NCI-H510A (cell line): ENCODE results near the gene CHST7.

Source experiments
- DNase-seq: peaks from one replicate; lab custom pipeline; 2025; lab: John Stamatoyannopoulos, UW

The CHST7 gene

DNA sequence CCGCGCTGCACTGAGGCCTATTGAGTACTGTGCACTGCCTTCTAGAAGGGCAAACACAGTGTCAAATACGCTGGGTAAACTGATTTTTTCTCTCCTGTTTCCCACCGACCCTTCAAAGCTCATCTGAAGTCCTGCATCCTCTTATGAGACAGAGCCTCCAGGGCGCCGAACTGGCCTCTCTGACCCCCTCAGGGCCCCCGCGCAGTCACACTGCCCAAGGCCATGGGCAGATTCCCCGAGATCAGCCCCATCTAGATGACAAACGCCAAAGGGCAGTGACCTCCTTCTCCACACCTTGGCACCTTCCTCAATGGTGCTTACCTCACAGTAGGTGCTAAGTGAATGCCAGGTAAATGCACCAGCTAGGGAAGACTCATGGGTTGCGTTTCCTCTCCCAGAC is 34.4 kb downstream of the CHST7 start:
- no peak for DNase-seq

DNA sequence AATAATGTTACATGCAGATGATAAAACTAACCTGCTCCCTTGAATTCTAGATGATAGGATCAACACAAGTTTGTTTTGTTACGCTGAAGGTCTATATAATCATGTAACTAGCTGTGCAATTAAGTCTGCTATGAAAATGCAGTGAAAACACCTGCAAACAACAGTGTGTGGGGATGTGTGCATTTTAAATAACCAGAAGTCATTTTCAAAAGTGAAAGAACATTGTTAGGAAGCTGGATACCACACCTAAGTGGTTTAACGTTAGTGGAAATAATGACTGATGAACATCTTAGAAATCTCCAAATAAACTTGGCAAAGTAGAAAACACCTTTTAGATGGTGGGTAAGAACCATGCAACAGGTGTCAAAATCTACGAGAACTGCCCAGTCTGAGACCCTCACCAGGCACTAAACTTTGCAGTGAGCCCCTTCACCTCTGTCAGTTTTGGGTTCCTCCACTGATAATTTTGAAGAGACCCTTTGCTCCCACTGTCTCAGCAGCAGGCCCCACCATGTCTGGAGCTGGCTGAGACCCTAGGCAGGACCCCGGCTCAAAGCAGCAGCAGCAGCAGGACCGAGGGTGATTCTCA is 36.6 kb downstream of the CHST7 start:
- DNase-seq: no peak

DNA sequence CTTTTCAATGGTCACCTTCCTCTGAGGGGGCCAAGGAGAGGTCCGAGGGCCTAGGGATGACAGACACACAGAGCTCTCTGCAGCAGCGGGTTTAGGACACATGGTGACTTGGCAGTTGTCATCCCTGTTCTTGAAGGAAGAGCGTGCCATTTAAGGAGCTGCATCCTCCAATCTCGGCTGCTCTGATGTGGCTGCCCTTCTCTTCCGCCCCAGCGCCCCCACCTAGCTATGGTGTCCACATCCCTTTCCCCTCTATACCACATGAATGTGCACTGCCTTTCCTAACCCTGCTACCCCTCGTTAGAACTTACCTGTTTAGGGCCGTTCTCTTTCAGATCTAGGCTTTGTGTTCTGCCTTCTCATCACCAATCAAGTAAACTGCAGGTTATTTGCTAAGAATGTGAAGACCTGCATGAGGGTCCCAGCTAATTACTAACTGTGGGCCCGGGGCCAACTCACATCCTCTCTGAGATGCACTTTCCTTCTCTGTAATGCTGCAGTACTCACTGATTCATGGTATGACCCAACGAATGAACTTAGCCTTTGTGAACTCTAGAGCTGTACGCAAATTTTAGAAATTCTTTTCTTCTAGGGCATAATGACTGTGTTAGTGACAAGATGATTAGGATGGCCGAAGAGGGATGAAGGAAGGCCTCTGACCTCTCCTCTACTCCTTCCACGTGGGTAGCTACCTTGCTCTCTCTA is 38.2 kb downstream of the CHST7 start:
- no peak for DNase-seq

DNA sequence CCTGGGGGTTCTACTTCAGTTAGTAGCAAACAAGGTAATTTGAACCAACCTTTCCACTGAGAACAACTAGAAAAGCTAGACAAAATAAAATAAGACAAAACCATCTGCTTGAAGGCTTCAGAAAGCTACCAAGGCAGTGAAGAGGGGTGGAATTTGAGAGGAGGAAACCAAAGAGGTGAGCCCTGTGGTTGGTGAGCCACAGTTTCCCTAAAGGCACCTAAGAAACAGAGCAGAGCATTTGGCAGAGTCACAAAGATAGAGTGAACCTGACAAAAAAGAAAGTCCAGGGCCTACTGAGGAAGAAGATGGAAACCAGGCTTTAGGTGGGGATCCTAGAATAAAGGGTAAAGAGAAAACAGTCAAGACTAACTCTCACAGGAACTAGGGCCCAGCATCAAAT is 44.3 kb downstream of the CHST7 start:
- no peak for DNase-seq

DNA sequence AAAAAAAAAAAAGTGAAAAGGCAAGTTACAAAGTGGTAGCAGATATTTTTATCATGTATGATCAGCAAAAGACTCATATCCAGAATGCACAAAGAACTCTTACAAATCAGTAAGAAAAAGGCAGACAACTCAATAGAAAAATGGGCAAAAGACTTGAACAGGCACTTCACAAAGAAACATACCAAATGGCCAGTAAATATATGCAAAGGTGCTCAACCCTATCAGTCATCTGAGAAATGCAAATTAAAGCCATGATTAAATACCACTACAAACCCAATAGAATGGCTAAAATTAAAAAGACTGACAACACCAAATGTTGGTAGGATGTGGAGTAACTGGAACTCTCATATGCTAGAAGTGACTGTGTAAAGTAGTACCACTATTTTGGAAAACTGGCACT is 45.4 kb downstream of the CHST7 start:
- no peak for DNase-seq

DNA sequence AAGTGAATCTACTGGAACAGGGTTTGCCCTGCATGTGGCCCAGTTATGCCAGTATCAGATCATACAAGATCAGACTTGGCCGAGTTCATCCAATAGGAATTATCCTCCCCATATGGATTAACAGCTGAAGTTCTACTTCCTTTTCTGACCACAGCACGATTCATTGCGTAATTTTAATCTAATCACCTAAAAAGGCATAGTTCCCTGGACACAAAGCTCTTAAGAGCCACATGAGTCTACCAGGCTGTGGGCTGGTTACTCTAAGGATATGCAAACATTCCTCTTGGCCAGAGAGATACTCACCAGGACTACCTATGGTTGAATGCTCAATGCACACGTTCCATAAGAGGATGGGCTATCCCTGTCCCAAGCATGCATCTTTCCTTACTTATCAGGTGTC is 46.9 kb downstream of the CHST7 start:
- no peak for DNase-seq

DNA sequence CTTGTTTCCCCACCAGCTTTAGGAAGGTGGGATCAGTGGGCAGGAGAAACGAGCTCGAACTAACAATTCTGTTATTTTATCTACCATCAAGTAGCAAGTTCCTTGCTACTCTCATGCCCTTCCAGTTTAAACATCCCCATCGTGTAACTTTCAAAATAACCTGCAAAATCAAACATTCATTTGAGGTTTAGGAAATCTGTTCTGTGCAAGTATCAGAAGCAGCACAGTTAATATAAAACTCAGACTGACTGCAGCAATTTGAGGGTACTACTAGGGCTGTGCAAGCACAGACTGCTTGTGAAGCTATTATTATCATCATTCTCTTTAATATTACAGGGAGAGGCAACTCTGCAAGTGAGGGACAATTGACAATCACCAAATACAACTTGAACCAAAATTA is 48.0 kb downstream of the CHST7 start:
- no peak for DNase-seq

DNA sequence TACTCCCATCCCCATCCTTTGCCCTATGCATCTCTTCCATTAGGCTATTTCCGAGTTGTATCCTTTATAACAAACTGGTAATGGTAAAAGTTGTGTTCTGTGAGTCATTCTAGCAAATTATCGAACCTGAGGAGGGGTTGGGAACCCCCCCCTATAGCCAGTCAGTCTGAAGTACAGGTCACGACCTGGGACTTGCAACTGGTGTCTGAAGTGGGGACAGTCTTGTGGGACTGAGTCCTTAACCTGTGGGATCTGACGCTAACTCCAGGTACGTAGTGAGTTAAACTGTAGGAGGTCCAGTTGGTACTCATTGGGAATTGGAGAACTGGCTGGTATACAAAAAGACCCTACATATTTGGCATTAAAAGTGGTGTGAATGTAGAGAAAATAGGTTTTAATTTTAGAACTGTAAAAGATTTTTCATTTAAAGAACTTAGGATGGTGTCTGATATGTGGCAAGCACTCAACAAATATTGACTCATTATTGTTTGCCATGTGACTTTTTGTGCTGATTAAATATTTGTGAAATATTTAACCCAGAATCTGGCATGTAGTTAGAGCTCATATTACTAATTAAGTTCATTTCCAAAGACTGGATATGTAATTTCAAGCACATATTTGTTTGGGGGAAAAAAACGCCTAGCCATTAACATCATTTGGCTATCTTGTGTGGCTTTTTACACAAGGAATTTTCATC is 50.7 kb downstream of the CHST7 start:
- no peak for DNase-seq

DNA sequence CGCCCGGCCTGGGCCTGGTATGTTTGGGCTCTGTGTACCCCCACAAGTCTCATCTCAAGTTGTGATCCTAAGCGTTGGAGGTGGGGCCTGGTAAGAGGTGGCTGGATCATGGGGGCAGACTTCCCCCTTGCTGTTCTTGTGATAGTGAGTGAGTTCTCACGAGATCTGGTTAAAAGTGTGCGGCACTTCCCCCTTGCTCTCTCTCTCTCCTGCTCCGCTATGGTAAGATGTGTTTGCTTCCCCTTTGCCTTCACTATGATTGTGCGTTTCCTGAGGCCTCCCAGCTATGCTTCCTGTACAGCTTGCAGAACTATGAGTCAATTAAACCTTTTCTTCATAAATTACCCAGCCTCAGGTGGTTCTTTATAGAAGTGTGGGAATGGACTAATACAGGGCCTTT is 53.0 kb downstream of the CHST7 start:
- no peak for DNase-seq

DNA sequence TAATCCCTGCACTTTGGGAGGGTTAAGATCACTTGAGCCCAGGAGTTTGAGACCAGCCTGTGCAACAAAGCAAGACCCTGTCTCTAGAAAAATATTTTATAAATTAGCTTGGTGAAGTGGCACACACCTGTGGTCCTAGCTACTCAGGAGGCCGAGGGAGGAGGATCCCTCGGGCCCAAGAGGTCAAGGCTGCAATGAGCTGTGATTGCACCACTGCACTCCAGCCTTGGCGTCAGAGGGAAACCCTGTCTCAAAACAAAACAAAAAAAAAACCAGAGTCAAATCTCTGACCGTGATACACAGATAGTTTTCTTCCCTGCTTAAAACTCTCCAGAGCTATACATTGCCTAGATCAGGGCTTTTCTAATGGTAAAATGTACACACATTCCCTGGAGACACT is 53.5 kb downstream of the CHST7 start:
- DNase-seq: no peak

DNA sequence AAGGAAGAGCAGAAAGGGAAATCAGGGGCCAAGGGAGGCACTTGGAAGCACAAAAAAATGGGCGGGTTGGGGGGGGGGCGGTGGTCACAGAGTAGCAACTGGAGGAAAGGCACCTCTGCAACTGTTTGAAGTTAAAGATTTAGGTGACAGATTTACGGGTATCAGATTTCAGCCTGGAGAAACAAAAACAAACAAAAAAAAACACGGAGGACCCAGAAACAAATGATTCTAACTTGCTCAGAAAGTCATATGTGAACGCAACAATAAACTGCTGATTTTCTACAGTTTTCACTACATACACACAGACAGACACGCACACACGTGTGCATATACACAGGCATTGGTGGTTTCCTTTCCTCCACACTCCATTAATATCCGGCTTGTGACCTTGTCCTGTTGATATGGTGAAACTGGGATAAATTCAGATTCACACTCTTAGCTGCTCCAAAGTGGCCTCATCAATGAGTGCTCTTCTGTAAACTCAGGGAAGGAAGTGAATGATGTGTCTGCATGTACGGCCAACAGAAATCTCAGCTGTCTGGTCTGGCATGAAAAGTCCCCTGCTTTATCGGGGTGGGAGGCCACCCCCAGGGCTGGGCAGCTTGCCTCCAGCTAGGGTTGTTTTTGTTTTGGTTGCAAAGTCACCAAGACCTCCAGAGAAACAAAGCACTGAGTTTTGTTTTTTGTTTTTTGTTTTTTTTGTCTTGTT is 54.3 kb downstream of the CHST7 start:
- no peak for DNase-seq

DNA sequence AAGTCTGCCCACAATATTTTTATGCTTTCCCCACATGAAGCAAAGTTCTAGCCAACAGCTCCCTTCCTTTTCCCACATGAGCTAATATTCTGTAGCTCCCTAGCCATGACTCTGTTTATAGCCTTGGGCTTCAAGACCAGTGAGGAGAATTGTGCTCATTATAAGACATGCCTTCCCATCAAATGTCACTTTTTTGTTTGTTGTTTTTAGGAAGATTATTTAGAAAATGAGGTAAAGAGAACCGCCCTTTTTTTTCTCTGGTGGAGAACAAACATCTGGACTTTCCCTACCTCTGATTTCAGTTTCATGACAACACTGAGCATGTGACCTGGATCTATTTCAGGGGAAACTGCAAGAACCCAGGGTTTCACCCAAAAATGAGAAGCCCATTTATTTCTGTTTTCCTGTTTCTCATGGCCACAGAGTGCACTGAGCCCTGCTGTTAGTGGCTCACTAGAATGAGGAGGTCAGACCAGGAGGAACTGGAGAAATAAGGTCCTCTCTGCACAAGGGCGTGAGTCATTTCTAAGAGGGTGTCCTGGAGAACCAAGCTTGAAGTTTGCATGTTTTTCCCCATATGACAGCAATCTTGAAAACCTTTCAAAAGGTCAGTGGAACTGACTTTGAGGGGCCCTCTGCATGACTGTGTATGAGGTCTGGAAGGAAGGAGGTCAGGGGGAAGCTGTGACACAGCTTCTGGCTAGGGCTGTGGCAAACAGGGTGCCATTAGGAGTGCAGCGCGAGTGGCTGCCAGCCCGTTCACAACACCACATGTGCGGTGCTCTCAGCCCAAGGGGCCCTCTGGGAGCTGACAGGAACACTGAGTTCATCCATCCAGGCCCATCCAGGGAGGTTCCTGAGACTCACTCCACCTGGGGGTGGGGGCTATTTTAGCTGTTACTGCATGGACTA is 55.2 kb downstream of the CHST7 start:
- DNase-seq: no peak

DNA sequence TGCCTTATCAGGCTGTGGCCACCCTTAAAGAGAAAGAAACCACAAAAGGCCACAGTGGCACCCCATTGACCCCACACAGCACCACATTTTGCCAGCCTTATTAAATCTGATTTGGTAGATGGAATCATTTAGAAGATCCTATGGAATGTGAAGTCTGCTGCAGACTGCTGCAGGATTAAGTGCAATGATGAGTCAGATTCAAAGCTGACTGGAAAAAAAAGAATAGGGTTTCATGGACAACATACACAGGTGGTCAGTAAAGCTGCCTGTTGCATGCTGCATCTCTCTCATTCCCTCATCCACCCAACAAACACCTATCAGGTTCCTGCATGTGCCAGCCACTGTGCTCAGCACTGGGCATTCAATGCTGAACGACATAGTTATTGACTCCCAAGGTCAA is 56.6 kb downstream of the CHST7 start:
- no peak for DNase-seq

DNA sequence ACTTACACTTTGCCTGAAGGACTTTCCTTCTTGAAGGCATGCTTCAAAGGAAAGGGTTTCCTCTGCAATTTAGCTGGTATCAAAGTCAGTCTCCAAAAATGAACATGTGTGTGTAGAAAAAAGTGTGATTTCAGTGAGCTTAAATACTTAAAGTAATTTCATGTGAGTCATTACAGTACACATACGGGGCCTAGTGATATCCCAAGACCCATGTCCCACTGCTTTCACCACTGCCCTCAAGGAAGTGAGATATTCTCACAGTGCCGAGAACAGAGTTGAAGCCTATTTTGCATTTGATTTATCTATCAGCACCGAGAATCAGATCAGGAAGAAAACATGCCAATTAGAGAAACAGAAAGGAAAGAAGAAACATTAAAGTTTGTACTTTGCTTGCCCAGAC is 61.0 kb downstream of the CHST7 start:
- DNase-seq: no peak

DNA sequence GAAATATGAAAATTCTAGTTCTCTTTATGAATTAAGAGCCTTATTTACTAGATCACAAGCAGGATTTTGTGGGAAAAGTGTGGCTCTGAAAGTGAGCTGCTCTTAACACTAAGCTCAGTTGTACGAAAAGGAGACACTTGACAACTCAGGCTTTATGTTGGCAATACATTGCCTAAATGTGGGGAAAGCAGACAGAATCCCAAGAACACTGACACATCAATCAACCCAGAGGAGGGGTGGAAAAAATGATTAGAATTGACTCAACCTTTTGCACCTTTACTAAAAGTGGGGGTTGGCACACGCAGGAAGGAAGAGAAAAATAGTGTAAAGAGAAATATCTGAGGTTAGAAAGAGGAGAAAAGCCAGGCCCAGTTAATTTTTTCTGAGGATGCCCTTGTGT is 61.6 kb downstream of the CHST7 start:
- no peak for DNase-seq

DNA sequence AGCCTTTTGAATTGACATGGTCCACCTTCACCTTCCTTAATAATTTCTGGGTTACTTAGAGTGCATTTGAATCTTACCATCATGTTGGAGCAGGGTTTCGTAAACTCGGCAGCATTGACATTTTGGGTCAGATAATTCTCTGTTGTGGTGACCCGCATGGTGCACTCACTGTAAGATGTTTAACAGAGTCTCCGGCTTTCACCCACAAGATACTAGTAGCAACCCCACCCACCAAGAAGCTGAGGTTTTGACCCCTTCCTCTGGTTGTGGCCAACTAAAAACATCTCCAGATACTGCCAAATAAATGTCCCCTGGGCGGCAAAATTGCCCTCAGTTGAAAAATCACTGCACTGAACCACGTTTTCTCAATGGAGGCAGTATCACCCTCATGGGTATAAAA is 62.7 kb downstream of the CHST7 start:
- no peak for DNase-seq

DNA sequence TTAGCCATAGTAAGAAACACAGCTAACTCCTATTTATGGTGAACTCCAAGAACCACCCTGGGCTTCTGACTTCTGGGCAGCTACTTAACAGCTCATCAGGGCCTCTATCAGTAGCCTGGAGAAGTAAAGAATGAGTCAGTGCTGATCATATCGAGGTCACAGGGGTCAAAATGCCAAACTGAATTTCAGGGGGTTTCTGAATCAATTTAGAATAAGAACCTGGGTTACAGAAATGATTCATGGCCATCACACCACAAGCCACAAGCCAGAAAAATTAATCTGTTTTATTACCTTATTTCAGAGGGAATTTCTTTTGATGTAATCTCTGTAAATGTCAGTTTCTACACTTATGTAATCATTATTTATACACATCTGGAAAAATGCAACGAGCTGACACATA is 64.4 kb downstream of the CHST7 start:
- no peak for DNase-seq

DNA sequence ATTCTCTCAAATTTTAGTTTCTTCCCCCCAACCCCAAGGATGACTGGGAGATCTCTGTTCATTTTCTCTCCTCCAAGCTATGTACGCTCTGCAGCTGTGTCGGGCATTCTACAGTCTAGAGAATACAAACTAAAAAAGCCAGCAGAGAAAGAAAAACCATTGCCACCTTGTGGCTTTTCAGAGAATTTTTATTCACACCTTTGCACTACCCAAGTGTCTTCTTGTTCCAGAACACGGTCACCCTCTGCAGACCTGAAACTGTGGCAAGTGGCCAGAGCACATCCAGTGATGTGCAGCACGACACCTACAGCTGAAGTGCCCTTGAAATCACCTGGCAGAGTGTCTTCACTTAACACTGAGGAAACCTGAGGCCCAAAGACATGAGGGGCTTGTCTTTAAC is 68.6 kb downstream of the CHST7 start:
- DNase-seq: no peak

DNA sequence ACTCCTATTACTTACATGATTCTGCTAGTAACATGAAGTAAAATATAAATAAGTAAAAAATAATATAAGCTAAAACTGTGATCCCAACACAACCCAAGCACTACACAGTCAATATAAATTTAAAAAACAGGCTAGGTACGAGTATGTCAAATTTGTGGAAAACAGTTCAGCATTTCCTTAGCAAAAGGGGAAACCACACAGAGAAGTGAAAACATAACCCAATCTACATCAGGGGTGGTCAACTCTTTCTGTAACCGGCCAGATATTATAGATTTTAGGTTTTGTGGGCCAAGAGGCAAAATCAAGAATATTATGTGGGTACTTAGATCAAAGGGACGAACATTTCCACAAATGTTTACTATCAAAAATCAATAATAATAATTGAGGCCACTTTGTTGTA is 70.1 kb downstream of the CHST7 start:
- no peak for DNase-seq

DNA sequence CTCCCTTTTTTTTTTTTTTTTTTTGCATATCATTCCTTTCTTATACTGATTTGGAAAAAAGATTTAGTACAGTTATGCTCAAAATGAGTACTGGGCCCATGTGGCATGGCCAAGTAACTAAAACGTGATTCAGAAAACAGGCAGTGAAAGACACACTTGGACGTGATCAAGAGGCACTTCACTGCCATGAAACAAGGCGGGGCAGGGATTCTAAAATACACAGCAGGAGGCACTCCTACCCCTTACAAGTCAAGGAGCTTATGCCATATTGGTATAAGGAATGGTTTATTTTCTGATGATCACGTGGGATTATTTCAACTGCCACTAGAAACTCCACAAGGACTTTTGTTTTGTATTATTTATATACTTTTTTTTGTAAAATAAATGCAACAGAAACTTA is 72.0 kb downstream of the CHST7 start:
- no peak for DNase-seq

DNA sequence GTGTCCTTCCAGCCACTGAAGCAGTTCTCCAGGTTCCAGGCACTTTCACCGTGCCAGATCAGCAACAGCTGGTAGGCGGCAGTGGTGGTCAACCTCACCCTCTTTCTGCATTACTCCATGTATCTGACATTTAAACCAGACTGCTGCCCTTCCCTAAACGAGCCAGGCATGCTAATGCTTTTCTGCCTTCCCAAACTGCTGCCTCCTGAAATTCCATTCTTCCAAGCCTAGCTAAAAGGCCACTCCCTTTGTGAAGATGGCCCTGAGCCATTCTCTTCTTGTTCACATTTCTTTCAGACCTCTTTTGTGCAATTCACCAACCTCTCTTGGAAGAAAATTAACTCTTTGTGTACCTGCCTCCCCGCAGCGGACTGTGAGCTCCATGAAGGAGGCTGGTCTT is 73.7 kb downstream of the CHST7 start:
- no peak for DNase-seq
